SW 1271 (cell line): ENCODE measurements around the gene NTN3.
"Not testable (repeated sequence)": the region's sequence is repeated elsewhere in the genome, so short reads cannot be mapped to it uniquely, and the experiment has no call there.

Experiments
- DNase-seq, 2 experiments: peaks; one replicate each; lab custom pipeline; 2025; lab: John Stamatoyannopoulos, UW

The NTN3 gene

GRCh38 chr16:2479996-2480395 is 8.9 kb downstream of the NTN3 start:
- not testable (repeated sequence) for DNase-seq

- no peak for DNase-seq
Observed at GRCh38 chr16:2480948-2481347, 9.9 kb downstream of the NTN3 start.

GRCh38 chr16:2481676-2482075 is 10.6 kb downstream of the NTN3 start:
- DNase-seq: no peak

- DNase-seq: no peak
Observed at GRCh38 chr16:2482249-2482648, 11.2 kb downstream of the NTN3 start.

- no peak for DNase-seq
Observed at GRCh38 chr16:2482708-2483534, 11.8 kb downstream of the NTN3 start.

GRCh38 chr16:2483939-2484897 is 13.1 kb downstream of the NTN3 start:
- DNase-seq: no peak

- no peak for DNase-seq
Observed at GRCh38 chr16:2484898-2485508, 13.9 kb downstream of the NTN3 start.

GRCh38 chr16:2485811-2486507 is 14.9 kb downstream of the NTN3 start:
- no peak for DNase-seq

DNA sequence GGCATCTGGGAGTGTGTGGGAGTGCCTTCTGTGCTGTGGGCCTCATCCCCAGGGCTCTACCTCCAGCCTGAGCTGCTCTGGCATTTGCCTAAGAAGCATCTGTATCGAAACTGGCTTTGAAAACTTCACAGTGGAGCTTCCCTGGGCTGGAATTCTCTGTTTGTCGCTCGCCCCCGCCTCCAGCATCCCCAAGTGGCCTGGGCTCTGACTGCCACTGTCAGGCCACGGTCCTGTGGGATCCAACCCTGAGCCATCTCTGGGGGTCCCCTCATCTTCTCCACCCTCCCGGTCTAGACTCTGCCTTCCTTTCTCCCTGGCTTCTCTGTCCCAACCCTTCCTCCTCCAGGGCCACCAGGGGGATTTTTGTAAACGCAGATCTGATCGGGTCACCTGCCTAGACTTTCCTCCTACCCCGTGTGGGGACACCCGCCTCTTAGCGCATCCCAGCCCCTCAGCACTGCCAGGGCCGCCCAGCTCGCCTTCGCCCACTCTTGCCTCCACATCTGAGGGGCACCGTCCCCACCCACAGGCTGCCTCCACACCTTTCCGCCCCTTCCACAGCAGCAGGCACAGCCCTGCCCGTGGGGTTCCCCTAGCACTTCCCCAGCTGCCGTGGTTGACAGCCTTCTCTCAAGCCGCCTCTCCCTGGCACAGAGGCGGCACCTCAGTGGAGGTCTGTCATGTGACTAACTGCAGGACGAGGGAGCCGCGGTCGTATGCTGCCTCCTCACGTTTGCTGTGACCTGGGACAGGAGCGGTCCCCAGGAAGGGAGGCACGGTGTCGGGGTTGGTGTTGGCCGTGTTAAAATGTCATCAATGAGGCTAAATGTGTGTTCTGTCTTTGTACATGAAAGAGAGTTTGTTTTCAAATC is 15.8 kb downstream of the NTN3 start:
- DNase-seq: no peak

GRCh38 chr16:2487517-2487842 is 16.4 kb downstream of the NTN3 start:
- no peak for DNase-seq

DNA sequence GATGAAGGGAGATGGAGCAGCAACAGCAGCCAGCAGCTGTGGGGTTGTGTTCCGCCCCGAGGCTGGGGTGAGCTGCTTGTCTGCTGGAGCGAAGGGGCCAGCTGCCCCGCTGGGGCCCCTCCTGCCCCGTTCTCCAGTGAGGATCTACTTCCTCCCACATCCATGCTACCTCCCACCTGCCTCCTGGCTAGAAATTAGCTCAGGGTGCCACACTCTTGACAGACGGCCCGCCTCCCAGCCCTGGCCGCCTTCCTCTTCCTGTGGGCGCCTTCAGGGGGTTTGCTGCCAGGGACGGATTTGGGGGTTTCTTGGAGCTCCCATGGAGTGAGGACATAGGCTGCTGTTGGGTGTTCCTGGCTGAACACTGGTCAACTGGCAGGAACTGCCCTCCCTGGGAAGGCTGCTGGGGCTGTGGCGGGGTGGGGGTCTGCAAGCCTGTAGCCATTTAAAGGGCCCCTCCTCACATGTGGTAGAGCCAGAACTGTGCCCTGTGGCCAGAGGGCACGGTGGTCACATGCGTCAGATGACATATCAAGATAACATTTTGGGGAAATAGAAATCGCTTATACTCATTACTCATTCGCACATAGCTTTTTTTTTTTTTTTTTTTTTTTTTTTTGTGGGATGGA is 16.9 kb downstream of the NTN3 start:
- DNase-seq: no peak

GRCh38 chr16:2489581-2489980 is 18.5 kb downstream of the NTN3 start:
- DNase-seq: no peak

- DNase-seq: no peak
Observed at GRCh38 chr16:2490190-2491105, 19.4 kb downstream of the NTN3 start.

DNA sequence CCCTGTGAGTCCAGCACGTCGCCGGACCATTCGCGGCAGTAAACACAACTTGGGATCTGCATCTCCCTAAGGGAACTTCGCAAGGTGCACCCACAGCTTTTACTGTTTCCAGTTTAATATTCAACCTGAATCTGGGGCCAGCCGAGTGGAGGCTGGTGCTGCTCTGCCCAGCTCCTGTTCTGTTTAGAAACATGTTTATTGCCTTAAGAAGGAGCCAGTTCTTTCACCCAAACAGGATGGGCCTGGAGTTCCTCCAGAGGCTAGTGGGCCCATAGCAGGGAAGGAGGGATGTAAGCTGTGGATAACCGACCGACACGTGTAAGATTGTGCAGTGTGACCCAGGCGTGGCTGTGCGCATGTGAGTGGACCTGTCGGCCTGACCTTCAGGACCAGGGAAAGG is 21.2 kb downstream of the NTN3 start:
- DNase-seq: no peak

- no peak for DNase-seq
Observed at GRCh38 chr16:2493605-2494004, 22.5 kb downstream of the NTN3 start.

DNA sequence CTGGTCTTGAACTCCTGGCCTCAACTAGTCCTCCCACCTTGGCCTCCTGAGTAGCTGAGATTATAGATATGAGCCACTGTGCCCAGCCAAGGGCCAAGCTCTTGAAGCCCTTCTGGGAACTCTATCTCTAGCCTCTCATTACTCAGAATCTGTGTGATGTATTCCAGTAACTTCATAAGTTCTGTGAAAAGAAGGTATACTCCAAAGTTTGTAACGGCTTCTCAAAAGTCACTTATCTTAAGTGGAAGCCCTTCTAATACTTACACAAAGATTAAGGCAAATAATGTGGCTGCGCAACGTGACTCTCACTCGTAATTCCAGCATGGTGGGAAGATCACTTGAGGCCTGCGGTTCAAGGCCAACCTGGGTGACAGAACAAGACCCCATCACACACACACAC is 23.5 kb downstream of the NTN3 start:
- no peak for DNase-seq

- no peak for DNase-seq
Observed at GRCh38 chr16:2495041-2495440, 23.9 kb downstream of the NTN3 start.

GRCh38 chr16:2496223-2497115 is 25.4 kb downstream of the NTN3 start:
- no peak for DNase-seq
